KMS-11 (cell line): ENCODE results near the gene HMGXB4.
"Not testable (repeated sequence)": the region's sequence is repeated elsewhere in the genome, so short reads cannot be mapped to it uniquely, and the experiment has no call there.

Experiments used
- H2AFZ ChIP-seq: fragments of 200-600 bp; sonication (generic); 2 replicates; pipeline ENCODE4 v1.6.1; 2016; ENCODE audit warnings: antibody characterized with exemption, mixed run types, low read depth
- H3K27ac ChIP-seq: fragments of 200-600 bp; sonication (generic); 2 replicates; pipeline ENCODE4 v1.6.1; 2016; ENCODE audit warnings: mild to moderate bottlenecking, mixed run types
- H3K27me3 ChIP-seq: fragments of 200-600 bp; sonication (generic); 2 replicates; pipeline ENCODE4 v1.6.1; 2017; ENCODE audit warnings: mild to moderate bottlenecking, low read depth, mixed run types, moderate library complexity; ENCODE audit not compliant: insufficient read depth
- H3K36me3 ChIP-seq: fragments of 200-600 bp; sonication (generic); 2 replicates; pipeline ENCODE4 v1.6.1; 2017; ENCODE audit warnings: mild to moderate bottlenecking, mixed run types; ENCODE audit not compliant: insufficient read depth
- H3K4me1 ChIP-seq: fragments of 200-600 bp; sonication (generic); 2 replicates; pipeline ENCODE4 v1.6.1; 2016; ENCODE audit warnings: mild to moderate bottlenecking, low read depth, mixed run types; ENCODE audit not compliant: poor library complexity, severe bottlenecking
- H3K4me2 ChIP-seq: fragments of 200-600 bp; sonication (generic); 2 replicates; pipeline ENCODE4 v1.7.0; 2016; ENCODE audit warnings: mild to moderate bottlenecking, mixed run types
- H3K4me3 ChIP-seq: fragments of 200-600 bp; sonication (generic); IDR thresholded peaks from 2 replicates; pipeline ENCODE4 v1.6.1; 2017; ENCODE audit warnings: low read depth, low read length, mixed read lengths; ENCODE audit not compliant: insufficient read depth
- H3K79me2 ChIP-seq: fragments of 200-600 bp; sonication (generic); 2 replicates; pipeline ENCODE4 v1.6.1; 2016; ENCODE audit warnings: low read depth, mixed run types; ENCODE audit not compliant: insufficient read depth
- H3K9ac ChIP-seq: fragments of 200-600 bp; sonication (generic); 2 replicates; pipeline ENCODE4 v1.6.1; 2016; ENCODE audit warnings: mild to moderate bottlenecking, mixed run types
- H4K20me1 ChIP-seq: fragments of 200-600 bp; sonication (generic); 2 replicates; pipeline ENCODE4 v1.6.1; 2016; ENCODE audit warnings: mild to moderate bottlenecking, mixed run types; ENCODE audit not compliant: insufficient read depth
- TF ChIP-seq, protein P1 (sequence below): fragments of 200-600 bp; sonication (generic); conservative IDR thresholded peaks from 2 replicates; pipeline ENCODE4 v1.6.1; 2017; ENCODE audit warnings: low read depth, mild to moderate bottlenecking, antibody characterized with exemption, low read length, moderate library complexity, mixed read lengths

Gene HMGXB4

DNA sequence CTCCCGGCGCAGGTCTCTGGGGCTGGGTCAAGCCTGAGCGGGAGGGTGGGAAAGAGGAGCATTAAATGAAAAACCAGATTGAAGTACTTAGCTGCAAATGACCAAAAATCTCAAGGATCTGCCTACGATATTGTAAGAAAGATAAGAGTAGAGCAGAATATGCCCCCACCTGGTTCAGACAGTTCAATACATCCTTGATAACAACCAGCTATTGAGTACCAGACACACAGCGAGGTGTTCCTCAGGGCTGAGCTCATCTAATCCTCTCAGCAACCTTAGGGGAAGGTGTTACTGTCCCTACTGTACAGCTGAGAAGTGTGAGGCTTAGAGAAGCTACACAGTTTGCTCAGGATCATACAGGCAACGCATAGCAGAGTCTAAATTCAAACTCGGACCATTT, 27.4 kb upstream of the HMGXB4 start:
- Histone ChIP-seq H3K9ac (no peak overlapping the region), H4K20me1 (no peaks in the 10 kb centered on the region), H3K4me3 (no peak overlapping the region), H3K79me2 (no peaks in the 10 kb centered on the region), H3K27ac (no peak overlapping the region), H3K4me2 (no peak overlapping the region), H3K4me1 (no peaks in the 10 kb centered on the region), H2AFZ (no peak overlapping the region), H3K27me3 (no peaks in the 10 kb centered on the region), H3K36me3 (no peaks in the 10 kb centered on the region)
- TF ChIP-seq, protein P1, sequence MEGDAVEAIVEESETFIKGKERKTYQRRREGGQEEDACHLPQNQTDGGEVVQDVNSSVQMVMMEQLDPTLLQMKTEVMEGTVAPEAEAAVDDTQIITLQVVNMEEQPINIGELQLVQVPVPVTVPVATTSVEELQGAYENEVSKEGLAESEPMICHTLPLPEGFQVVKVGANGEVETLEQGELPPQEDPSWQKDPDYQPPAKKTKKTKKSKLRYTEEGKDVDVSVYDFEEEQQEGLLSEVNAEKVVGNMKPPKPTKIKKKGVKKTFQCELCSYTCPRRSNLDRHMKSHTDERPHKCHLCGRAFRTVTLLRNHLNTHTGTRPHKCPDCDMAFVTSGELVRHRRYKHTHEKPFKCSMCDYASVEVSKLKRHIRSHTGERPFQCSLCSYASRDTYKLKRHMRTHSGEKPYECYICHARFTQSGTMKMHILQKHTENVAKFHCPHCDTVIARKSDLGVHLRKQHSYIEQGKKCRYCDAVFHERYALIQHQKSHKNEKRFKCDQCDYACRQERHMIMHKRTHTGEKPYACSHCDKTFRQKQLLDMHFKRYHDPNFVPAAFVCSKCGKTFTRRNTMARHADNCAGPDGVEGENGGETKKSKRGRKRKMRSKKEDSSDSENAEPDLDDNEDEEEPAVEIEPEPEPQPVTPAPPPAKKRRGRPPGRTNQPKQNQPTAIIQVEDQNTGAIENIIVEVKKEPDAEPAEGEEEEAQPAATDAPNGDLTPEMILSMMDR: no peak

DNA sequence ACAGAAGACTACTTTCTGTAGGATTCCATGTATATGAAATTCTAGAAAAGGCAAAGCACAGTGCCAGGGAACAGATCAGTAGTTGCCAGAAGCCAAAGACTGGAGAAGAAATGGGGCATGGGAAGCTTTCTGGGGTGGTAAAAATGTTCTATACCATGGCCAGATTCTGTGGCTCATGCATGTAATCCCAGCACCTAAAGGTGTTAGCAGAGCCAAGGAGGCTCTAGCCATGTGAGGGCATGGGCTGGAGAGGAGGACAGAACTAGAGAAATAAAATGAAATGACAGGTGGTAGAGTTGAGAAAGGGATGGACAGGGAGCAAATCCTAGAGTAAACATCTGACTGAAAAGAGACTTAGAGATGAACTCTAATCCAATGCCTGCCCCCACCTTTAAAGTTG, 26.9 kb upstream of the HMGXB4 start:
- no peaks in the 10 kb centered on the region for H4K20me1 ChIP-seq
- H3K9ac ChIP-seq: no peak overlapping the region
- H3K27me3 ChIP-seq: no peaks in the 10 kb centered on the region
- TF ChIP-seq, protein P1: no peak
- H3K4me1 ChIP-seq: no peaks in the 10 kb centered on the region
- H3K36me3 ChIP-seq: no peaks in the 10 kb centered on the region
- no peak overlapping the region for H3K4me2 ChIP-seq
- H3K79me2 ChIP-seq: no peaks in the 10 kb centered on the region
- no peak overlapping the region for H3K4me3 ChIP-seq
- no peak overlapping the region for H2AFZ ChIP-seq
- no peak overlapping the region for H3K27ac ChIP-seq

DNA sequence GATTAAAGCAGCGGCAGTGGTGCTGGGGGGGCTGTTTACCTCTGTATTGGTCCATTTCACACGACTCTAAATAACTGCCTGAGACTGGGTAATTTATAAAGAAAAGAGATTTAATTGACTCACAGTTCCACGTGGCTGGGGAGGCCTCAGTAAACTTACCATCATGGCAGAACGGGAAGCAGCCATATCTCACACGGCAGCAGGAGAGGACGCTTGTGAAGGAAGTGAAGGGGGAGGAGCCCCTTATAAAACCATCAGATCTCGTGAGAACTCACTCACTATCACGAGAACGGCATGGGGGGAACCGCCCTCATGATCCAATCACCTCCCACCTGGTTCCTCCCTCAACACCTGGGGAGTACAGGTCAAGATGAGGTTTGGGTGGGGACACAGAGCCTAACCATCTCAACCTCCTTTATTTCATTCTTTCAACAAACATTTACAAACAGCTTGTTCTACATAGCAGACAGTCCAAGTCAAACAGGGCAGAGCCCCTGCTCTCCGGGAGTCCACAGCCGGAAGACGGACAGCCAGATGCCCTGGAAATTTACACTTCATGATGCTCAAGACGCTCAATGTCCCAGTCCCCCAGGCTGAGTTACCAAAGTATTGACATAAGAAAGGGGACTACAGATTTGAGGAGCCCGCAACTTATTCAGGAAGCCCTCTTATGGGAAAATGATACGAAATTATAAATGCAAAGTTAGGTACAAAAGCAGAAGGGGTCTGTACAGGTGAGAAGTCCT, 26.3 kb upstream of the HMGXB4 start:
- no peak overlapping the region for H3K27ac ChIP-seq
- H3K9ac ChIP-seq: no peak overlapping the region

DNA sequence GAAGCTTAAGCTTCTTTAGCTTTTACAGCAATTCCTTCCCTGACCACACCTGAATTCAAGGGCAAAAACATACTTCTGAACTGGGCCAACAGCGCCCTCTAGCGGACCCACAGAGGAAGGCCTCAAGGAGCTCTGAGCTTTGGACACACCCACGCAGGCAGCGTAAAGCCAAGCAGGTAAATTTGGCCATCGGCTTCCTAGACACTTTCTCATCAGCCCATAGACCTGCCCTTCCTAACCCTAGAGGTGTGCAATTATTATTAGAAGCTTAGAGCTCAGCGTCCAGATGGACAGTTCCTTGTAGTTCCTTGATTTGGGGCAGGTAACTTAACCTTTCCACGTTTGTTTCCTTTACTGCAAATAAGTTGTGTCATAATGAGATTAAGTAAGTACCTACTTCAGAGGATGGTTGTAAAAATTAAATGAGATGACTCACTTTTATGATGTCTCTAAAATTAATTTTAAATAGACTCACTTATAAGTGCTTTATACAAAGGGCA, 25.7 kb upstream of the HMGXB4 start:
- no peak overlapping the region for H3K27ac ChIP-seq
- H3K27me3 ChIP-seq: no peaks in the 10 kb centered on the region
- H2AFZ ChIP-seq: peak overlapping the region; percentile 19; the same call in 1 of the 2 replicates
- no peak overlapping the region for H3K9ac ChIP-seq
- H3K4me3 ChIP-seq: no peak overlapping the region
- H3K4me2 ChIP-seq: peak overlapping the region; percentile 20; the same call in 1 of the 2 replicates
- H3K4me1 ChIP-seq: no peaks in the 10 kb centered on the region
- TF ChIP-seq, protein P1: peak; percentile 97
- H3K36me3 ChIP-seq: no peaks in the 10 kb centered on the region
- H4K20me1 ChIP-seq: no peaks in the 10 kb centered on the region
- no peaks in the 10 kb centered on the region for H3K79me2 ChIP-seq

More for the DNA sequence above, 26.3 kb upstream of the HMGXB4 start:
- Histone ChIP-seq H4K20me1 (no peaks in the 10 kb centered on the region), H3K4me1 (no peaks in the 10 kb centered on the region), H3K36me3 (no peaks in the 10 kb centered on the region), H3K27me3 (no peaks in the 10 kb centered on the region), H3K79me2 (no peaks in the 10 kb centered on the region), H3K4me2 (no peak overlapping the region), H2AFZ (no peak overlapping the region), H3K4me3 (no peak overlapping the region)
- TF ChIP-seq, protein P1: no peak

DNA sequence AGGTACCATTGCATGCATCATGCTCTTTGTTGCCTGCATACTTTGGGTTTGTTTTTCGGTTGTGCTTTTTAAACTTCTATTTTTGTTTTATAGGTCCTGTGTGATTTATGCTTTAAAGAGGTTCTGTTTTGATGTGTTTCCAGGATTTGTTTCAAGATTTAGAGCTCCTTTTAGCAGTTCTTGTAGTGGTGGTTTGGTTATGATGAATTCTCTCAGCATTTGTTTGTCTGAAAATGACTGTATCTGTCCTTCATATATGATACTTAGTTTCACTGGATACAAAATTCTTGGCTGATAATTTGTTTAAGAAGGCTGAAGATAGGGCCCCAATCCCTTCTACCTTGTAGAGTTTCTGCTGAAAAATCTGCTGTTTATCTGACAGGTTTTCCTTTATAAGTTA, 18.5 kb upstream of the HMGXB4 start:
- H4K20me1 ChIP-seq, H3K4me2 ChIP-seq, H2AFZ ChIP-seq, H3K79me2 ChIP-seq, H3K36me3 ChIP-seq, H3K9ac ChIP-seq, H3K27ac ChIP-seq, H3K4me3 ChIP-seq, H3K27me3 ChIP-seq, H3K4me1 ChIP-seq: not testable (repeated sequence)

DNA sequence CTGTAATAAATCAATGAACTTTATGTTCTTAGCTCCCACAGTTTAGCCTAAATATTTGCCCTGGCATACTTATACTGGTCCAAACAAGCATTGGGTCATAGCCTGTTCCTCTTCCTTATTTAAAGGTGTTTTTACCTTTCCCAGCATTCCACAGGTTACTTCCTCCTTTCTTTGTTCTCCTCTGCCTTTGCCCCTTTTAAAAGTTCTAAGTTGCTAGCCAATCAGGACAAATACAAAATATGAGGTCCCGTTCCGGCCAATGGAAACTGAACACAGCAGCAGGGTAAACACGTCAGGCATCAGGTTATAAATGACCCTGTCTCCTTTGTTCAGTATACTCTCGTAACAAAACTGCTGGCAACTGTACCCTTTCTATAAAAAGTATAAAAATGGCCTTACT, 12.8 kb upstream of the HMGXB4 start:
- H3K4me2 ChIP-seq, H2AFZ ChIP-seq, H3K4me3 ChIP-seq, H3K27me3 ChIP-seq, H3K9ac ChIP-seq, H3K36me3 ChIP-seq, H4K20me1 ChIP-seq, H3K27ac ChIP-seq, H3K79me2 ChIP-seq, H3K4me1 ChIP-seq: not testable (repeated sequence)
